OCI-M1 (cell line): ENCODE results near the gene XRN1.
"Not testable (repeated sequence)": the region's sequence is repeated elsewhere in the genome, so short reads cannot be mapped to it uniquely, and the experiment has no call there.

Experiments used
- DNase-seq: peaks from one replicate; lab custom pipeline; 2025; lab: John Stamatoyannopoulos, UW

The XRN1 gene

DNA sequence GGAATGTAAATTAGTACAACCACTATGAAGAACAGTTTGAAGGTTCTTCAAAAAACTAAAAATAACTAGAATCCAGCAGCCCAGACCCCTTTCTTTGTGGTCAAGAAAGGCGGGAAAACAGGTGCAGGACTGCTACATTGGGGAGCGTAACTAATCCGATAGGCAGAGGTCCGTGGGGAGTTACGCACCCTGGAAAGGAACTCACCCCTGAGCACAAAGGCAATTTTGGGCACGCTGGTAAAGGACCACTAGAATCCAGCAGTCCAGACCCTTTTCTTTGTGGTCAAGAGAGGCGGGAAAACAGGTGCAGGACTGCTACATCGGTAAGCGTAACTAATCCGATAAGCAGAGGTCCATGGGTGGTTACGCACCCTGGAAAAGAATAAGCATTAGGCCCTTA lies 9.7 kb downstream of the XRN1 start:
- DNase-seq: not testable (repeated sequence)

DNA sequence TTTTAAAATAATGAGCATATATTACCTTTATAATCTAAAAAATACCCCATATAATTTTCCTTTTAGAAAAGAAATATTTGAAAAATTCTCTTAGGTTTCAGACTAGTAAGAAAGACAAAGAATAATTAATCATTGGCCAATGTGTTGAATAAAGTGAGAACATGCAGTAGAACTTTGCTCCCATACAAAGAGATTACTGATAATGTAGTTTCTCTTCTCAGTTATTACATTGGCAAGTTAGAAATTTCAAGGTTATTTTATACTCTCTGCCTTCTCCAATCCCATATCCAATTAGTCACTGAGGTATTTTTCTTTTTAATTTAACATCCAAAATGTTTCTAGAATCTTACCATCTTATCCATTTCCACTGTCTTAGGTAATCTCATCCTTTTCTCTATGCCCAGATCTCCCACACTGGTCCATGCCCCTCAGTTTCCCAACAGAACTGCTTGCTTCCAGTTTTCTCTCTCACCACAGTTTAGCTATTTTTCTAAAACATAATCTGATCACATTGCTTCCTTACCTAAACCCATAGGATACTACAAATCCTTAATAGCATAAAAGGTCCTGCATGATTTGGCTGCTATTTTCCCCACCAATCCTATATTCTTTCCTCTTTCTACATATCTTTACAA lies 10.8 kb downstream of the XRN1 start:
- DNase-seq: no peak

DNA sequence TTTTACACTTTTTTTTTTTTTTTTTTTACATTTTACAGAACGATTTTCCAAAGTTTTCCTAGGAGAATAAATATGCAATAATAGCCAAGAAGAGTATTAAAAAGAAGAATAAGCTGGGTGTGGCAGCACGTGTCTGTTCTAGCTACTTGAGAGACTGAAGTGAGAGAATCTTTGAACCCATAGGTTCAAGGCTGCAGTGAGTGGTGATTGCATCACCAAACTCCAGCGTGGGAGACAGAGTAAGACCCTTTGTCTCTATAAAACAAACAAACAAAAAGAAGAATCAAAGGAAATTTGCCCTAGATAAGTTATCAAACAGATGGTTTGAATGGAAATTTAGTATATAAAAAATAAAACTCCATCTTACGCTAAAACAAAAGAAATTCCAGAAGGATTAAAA lies 13.3 kb downstream of the XRN1 start:
- DNase-seq: no peak

DNA sequence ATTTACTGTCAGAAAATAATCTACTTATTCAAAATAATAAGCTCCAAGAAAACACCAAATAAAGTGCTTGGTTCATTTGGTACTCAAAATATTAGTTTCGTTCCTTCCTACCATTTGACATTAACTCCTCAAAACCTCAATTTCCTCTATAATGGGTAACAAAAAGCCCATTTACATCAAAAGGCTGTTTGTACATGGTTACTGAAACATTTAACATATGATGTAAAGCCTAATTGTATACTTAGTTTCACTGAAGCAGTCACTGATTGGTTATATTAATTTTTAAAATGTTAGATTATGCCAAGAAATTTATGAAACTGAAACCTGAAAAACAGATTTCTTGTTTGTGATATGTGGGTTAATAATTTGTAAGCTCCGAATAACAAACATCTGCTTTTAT lies 14.7 kb downstream of the XRN1 start:
- DNase-seq: no peak

DNA sequence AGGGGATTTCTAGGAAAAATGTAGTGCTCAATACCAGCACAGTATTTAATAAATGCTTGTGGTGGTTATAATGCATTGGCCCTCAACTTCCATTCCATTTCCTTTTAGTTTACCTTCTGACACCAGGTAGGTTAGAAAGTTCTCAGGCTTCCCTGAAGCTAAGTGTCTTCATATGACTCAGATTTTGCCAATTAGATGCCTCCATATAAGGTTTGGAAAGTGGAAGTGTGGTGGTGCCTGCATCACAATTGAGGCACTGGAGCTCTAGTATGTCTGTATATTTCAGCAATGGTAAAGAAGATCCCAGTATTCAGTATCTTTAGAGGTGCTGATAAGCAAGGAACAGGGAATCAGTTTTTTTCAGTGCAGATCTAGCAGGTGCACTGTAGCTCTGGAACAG lies 18.3 kb downstream of the XRN1 start:
- DNase-seq: no peak

DNA sequence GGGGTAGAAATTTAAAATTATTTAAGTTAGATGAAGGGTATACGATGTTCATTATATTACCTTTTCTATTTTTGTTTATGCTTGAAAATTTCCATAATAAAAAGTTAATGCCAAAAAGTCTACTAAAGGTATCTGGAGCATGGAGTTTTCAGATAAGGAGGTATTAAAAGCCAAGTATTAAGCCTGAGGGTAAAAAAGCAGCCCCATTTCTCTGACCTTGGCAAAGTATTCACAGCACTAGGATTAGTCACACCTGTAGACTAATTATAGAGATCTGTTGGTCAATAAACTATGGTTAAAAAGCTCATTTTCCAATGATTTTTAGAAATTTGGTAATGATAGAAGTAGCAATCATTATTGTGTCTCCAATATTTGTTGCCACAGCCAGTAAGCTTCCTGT lies 23.1 kb downstream of the XRN1 start:
- no peak for DNase-seq

DNA sequence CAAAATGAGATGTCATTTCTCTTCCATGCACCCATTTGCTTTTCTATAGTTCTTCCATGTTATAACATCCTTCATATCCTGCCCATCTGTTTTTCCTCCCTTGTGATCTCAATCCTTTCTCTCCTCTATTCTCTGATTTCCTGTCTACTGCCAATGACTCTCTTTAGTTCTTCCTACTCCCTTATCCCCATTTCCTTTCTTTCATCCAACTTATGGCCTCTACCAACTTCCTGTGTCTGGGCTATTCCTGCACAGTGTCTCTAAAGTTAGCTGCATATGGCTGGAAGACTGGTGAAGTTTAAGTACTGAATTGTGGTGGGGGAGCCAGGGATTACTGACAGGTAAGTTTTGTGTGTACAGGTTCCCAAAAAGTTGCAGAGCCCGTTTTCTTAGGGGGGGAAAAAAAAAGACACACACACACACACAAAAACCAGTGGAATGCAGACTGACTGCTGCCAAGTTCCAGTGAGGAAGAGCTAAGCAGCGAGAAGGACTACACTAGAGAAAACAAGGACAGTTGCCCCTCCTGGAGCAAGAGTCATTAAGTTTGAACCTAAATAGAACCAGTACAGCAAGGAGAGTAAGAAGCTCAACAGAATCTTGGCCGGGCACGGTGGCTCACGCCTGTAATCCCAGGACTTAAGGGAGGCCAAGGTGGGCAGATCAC lies 28.8 kb downstream of the XRN1 start:
- DNase-seq: no peak

DNA sequence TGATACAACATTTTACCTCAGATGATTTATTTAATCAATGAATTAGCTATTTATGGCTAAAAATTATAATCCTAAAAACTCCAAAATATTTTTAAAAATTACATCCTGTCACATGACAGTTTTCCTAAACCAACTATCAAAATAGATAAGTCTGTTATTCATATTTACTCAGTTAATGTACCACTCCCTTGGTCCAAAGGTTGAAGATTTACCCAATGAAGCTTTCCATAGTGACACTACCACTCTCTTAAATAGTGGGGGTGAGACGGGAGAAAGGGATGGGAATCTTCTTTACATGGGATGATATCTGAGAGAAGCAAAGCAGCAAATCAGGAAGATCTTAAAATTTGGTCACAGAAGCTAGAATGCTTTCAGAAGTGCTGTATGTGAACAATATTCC lies 30.5 kb downstream of the XRN1 start:
- no peak for DNase-seq

DNA sequence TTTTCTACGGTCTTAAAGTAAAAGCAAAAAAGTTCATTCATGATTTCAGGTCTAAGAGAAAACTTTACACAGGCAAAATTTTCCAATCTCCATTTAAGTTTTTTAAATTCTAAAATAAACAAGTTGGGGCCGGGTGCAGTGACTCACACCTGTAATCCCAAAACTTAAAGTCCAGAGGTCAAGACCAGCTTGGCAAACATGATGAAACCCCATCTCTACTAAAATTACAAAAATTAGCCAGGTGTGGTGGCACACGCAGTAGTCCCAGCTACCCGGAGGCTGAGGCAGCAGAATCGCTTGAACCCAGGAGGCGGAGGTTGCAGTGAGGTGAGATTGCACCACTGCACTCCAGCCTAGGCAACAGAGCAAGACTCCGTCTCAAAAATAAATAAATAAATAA lies 47.3 kb downstream of the XRN1 start:
- DNase-seq: not testable (repeated sequence)

DNA sequence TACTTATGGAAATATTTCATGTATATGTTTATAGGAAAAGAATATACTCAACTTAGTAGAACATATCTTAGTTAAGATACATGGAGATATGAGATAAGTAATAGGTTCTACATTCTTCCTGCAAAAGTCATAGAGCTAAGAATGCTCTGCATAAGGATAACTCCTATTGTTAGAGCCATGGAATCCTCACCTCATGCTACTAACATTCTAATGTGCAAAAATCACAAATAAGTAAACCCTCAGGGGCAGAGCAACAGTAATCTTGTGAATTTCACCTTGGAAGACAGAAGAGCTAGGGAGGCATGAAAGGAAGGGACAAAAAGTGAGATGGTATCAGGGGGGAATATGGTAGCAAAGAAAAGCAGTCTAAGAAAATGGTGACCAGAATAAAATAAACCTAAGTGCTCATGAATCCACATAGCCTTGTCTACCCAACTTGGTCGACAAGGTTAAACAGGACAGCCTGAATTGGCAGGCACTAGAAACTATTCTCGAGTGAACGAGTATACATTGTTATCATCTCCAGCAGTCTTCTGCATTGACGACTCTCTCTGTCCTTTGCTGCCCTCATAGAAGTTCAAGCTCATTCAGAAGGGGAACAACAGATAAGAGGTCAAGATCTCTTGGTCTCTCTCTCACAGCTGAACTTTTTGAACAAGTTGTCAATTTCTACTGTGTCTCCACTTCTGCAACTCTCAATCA lies 52.8 kb downstream of the XRN1 start:
- no peak for DNase-seq

DNA sequence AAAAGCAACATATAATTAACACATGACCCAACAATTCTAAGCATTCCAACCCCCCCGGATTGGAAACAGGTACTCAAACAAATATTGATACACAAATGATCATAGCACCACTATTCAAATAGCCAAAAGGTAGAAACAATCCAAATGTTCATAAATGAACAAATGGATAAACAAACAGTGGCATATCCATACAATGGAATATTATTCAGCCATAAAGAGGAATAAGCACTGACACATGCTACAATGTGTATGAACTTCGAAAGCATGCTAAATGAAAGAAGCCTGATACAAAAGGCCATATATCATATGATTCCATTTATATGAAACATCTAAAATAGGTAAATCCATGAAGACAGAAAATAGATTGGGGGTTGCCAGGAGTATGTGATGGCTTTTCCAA lies 62.8 kb downstream of the XRN1 start:
- no peak for DNase-seq

DNA sequence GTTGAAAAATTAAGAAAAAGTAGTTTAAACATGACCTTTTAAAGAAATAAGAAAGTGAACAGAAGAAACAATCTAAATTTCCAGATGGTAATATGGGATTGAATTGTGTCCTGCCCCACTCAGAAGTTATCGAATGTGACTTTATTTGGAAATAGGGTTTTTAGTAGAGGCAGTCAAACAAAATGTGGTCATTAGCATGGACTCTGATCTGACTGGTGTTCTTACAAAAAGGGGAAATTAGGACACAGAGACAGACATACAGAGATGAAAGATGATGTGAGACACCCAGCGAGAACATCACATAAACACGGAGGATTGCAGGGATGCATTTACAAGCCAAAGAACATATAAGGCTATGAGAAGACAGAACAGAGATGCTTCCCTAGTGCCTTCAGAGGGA lies 73.2 kb downstream of the XRN1 start:
- no peak for DNase-seq

DNA sequence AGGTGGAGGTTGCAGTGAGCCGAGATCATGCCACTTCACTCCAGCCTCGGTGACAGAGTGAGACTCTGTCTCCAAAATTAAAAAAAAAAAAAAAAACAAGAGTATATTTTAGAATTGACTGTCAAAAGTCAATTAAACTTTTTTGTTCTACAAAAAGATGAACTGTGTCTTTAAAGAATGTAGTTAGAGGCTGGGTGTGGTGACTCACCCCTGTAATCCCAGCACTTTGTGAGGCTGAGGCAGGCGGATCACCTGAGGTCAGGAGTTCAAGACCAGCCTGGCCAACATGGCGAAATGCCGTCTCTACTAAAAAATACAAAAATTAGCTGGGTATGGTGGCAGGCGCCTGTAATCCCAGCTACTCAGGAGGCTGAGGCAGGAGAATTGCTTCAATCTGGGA lies 78.3 kb downstream of the XRN1 start:
- not testable (repeated sequence) for DNase-seq

DNA sequence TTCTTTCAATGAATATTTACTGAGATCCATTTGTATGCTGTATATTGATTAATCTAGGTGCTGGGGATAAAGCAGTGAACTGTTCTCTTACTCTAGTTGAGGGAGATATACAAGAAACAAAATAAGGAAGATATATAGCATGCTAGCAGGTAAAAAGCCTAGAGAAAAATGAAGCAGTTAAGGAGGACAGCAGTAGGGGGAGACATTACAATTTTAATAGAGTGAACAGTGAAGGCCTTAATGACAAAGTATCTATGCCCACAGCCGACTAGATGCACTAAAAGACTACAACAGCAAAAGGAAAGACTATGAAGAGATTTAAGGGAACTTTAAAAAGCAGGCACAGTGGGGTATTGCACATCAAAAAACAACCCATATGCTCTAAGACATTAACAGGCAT lies 81.4 kb downstream of the XRN1 start:
- peak; percentile 51 for DNase-seq

DNA sequence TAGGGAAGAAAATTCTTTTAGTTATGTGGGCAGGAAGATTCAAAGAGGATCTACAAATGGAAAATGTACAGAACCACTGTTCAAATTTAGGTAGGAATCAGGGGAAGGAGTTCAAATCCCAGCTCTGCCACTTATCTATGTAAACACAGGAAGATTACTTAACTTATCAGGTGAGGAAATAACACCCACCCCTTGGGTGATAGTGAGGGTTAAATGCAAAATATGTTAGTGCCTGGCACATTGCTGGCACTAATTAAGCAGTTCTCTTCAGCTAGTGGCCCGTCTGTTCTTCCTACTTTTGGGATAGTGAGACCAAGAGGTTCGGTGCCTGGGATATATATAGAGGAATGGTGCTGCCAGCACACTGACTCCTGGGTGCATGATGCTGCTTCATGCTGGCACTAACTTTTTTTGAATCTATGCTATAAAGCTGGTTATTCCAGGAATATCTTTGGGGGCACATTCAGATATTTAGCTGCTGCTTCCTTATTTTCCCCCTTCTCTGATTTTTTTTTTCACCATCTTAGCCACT lies 83.8 kb downstream of the XRN1 start:
- no peak for DNase-seq

DNA sequence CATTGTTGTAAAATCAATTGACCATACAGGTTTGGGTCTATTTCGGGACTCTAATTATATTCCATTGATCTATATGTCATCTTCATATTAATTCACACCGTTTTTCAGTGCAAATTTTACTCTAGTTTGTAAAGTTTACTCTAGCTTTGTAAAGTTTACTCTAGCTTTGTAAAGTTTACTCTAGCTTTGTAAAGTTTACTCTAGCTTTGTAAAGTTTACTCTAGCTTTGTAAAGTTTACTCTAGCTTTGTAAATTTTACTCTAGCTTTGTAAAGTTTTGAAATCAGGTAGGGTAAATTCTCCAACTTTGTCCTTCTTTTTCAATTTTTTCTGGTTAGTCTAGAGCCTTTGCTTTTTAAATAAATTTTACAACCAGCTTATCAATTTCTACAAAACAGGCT lies 84.4 kb downstream of the XRN1 start:
- DNase-seq: not testable (repeated sequence)

DNA sequence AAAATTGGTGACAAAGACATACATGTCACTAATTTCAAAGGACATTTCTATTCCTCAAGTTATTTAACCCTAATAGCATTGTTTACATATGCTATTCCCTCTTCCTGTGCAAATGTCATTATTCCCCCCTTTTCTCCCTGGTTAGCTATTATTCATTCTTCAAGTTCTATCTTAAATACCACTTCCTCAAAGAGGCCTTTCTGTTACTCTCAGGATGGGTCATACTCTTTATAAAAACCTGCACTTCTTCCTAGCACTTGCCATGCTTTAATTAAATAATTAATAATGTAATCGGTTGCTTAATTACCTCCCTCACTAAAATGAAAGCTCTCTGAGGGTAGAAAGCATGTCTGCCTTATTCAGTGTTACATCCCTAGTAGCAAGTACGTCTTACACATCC lies 88.5 kb downstream of the XRN1 start:
- no peak for DNase-seq

DNA sequence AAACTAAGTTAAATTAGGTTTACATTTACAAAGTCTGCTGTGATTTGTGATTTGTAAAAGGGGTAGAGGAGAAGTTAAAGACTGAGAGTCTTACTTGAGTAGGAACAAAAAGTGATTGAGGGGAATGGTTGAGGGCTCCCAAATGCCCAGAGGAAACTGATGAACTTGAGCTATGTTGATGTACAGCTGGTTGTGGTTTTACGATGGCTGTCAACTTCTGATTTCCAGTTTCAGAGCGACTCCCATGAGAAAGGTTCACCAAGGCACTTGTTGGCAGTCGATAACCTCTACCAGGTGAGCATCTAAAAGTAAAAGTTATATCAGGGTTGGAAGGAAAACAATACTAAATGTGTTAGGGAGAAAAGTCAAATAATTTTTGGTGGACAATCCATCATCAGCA lies 91.0 kb downstream of the XRN1 start:
- no peak for DNase-seq

DNA sequence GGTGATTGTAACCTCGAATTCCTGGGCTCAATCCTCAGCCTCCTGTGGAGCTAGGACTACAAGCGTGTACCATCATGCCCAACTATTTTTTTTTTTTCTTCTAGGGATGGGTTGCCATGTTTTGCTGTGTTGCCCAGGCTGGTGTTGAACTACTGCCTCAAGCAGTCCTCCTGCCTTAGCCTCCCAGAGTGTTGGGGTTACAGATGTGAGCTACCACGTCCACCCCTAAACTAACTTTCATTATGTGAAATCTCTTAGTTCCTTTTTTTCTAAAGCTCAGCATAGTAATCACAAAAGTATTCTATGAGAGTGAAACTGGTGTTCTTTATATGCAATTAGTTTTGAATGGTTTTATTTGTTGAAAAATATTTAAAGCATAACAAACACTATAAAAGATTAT lies 92.1 kb downstream of the XRN1 start:
- no peak for DNase-seq

DNA sequence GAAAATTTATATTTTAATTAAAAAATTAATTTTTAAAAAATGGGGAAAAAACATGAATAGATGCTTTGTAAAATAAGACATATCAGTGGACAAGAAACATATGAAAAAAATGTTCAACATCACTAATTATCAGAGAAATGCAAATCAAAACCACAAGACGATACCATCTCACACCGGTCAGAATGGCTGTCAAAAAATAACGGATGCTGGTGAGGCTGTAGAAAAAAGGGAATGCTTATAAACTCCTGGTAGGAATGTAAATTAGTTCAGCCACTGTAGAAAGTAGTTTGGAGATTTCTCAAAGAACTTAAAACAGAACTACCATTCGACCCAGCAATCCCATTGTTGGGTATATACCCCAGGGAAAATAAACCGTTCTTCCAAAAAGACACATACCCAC lies 93.8 kb downstream of the XRN1 start:
- no peak for DNase-seq

DNA sequence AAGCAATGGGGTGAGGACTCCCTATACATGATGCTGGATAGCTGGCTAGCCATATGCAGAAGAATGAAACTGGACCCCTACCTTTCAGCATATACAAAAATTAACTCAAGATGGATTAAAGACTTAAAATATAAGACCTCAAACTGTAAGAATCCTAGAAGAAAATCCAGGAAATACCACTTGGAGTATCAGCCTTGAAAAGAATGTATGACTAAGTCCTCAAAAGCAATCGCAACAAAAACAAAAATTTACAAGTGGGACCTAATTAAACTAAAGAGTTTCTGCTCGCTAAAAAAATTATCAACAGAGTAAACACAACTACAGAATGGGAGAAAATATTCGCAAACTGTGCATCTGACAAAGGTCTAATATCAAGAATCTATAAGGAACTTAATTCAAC lies 94.3 kb downstream of the XRN1 start:
- no peak for DNase-seq

DNA sequence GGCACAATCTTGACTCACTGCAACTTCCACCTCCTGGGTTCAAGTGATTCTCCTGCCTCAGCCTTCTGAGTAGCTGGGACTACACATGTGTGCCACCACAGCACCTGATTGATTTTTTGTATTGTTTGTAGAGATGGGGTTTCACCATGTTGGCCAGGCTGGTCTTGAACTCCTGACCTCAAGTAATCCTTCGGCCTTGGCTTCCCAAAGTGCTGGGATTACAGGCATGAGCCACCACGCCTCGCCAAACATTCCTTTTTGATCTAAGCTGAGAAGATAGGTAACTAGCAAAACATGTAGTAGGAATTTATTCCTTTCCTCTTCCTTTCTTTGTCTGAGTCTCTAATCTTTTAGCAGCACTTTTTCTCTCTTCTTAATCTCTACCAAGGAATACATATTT lies 95.1 kb downstream of the XRN1 start:
- DNase-seq: not testable (repeated sequence)

DNA sequence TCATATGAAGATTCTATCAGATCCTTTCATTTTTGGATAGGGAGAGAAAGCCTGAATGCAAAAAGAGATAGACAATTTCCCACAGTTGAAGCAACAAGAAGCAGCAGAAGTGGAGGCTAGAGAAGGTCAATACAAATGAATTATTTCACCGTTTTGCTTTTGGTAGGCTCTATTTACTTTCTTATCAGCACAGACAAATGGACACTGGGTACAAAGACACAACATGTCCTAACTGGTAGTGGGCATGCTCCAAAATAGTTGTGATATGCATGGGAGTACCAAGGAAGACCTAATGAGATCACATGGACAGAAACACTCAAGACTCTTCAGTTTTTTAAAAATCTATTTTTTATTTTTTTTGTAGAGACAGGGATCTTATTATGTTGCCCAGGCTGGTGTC lies 99.4 kb downstream of the XRN1 start:
- DNase-seq: no peak
